Epithelial cell of proximal tubule (primary cell): ENCODE data around the gene SHISAL2A. TPM values are rescaled to one million over a fixed set of nuclear protein-coding genes. Genes with fewer than 3 reads are reported as not detected.
A peak's percentile ranks its signal among the peaks of the same experiment; 100 is the strongest.

Source experiments
- DNase-seq: peaks from one replicate; pipeline ENCODE4 v3.0.0-alpha.2; 2011; ENCODE audit warnings: low read depth
- H3K4me3 ChIP-seq: 2 replicates; pipeline ENCODE4 v1.5.1; 2011; ENCODE audit warnings: low read depth, mild to moderate bottlenecking, low read length
- total RNA-seq: library from RNA; depleted of rRNA; stranded (reverse); fragments of >200 nt; gene quantifications from 2 replicates; pipeline ENCODE4 v1.2.3, GENCODE V29; 2015
- TF ChIP-seq, protein P1 (sequence below): conservative IDR thresholded peaks from 2 replicates; pipeline ENCODE4 v1.5.1; 2012; ENCODE audit warnings: low read depth, mild to moderate bottlenecking, low read length

Gene SHISAL2A
- total RNA-seq, 1 donor from 2014 or later: 0.17 TPM

DNA sequence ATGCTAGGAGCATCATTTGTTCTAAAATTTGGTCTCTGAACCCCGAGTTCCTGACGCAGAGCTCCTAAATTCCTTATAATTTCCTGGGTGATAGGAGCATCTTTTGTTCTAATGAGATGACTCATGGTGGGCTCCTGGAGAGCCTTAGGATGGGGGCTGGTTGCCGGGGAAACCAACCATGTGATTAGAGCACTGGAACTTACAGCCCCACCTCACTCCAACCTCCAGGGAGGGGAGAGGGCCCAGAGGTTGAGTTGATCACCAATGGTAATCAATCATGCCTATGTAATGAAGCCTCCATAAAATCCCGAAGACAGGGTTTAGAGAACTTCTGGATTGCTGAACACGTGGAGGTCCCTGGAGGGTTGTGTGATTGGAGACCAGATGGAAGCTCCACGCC, 7.7 kb downstream of the SHISAL2A start:
- TF ChIP-seq, protein P1, sequence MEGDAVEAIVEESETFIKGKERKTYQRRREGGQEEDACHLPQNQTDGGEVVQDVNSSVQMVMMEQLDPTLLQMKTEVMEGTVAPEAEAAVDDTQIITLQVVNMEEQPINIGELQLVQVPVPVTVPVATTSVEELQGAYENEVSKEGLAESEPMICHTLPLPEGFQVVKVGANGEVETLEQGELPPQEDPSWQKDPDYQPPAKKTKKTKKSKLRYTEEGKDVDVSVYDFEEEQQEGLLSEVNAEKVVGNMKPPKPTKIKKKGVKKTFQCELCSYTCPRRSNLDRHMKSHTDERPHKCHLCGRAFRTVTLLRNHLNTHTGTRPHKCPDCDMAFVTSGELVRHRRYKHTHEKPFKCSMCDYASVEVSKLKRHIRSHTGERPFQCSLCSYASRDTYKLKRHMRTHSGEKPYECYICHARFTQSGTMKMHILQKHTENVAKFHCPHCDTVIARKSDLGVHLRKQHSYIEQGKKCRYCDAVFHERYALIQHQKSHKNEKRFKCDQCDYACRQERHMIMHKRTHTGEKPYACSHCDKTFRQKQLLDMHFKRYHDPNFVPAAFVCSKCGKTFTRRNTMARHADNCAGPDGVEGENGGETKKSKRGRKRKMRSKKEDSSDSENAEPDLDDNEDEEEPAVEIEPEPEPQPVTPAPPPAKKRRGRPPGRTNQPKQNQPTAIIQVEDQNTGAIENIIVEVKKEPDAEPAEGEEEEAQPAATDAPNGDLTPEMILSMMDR: no peak
- no peak for DNase-seq
- H3K4me3 ChIP-seq: no peak overlapping the region

DNA sequence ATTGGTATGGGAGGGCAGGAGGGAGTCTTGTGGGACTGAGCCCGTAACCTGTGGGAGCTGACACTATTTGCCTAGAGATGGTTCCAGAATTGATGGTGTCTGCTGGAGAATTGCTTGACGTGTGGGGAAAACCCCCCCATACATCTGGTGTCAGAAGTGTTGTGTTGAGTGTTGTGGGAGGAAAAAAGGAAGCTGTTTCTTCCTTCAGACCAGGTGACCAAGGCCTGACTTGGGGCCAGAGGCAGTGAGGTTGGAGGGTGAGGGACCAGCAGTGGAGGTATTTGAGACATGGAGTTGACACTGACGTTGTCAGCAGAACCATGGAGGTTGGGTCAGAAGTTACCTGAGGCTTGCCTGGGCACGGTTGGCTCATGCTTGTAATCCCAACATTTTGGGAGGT, 8.3 kb downstream of the SHISAL2A start:
- DNase-seq: no peak
- no peak overlapping the region for H3K4me3 ChIP-seq
- TF ChIP-seq, protein P1: no peak

DNA sequence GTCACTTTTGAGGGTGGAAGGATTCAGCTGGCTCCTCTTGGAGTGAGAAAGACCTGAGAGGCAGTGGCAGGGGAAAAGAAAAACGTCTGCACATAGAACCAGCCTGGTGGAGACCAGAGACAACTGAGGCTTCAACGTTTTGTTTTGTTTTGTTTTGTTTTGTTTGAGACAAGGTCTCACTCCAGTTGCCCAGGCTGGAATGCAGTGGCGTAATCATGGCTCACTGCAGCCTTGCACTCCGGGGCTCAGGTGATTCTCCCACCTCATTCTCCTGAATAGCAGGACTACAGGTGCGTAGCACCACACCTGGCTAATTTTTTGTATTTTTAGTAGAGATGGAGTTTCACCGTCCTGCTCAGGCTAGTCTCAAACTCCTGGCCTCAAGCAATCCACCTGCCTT, 12.3 kb downstream of the SHISAL2A start:
- TF ChIP-seq, protein P1: no peak
- no peak overlapping the region for H3K4me3 ChIP-seq
- no peak for DNase-seq

DNA sequence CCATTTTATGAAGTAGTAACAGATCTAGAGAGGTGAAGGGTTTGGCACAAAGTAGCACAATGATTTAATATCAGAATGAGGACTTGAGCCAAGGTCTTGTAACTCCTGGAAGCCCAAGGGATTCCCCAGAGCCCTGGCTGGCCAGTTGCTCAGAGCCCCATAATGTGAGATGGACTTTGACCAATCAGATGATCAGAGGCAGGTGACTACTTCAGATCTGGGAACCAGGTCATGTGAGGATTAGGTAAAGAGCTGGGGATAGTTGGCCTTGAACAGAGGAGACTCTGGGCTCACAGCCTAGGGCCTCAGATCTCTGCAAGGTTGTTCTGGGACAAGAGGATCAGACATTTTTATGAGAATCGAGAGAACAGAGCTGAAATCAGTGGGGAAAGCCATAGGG, 18.9 kb downstream of the SHISAL2A start:
- no peak overlapping the region for H3K4me3 ChIP-seq
- TF ChIP-seq, protein P1: no peak
- peak; percentile 80 for DNase-seq

DNA sequence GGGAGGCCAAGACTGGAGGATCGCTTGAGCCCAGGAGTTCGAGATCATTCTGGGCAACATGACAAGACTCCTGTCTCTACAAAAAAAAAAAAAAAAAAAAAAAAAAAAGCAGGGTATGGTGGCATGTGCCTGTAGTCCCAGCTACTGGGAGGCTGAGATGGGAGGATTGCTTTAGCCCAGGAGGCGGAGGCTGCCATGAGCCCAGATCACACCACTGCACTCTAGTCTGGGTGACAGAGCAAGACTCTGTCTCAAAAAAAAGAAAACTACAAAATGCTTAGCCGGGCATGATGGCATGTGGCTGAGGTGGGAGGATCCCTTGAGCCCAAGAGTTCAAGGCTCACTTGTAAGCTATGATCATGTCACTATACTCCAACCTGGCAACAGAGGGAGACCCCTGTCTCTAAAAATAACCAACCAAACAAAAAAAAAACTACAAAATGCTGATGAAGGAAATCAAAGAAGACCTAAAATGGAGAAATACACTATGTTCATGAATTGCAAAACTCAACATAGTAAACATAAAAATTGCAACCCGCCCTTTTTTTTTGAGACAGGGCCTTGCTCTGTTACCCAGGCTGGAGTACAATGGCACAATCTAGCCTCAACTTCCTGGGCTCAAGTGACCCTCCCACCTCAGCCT, 20.4 kb downstream of the SHISAL2A start:
- no peak overlapping the region for H3K4me3 ChIP-seq
- DNase-seq: no peak
- TF ChIP-seq, protein P1: no peak

DNA sequence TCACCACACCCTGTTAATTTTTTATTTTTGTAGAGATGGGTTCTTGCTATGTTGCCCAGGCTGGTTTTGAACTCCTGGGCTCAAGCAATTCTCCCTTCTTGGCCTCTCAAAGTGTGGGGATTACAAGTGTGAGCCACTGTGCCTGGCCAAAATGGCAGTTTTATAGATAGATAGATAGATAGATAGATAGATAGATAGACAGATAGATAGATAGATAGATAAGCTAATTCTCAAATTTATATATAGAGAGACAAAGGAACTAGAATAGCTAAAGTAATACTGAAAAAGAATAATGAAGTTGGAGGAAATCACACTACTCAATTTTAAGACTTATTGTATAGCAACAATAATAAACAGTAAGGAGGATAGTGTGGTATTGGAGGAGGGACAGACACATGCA, 21.1 kb downstream of the SHISAL2A start:
- TF ChIP-seq, protein P1: no peak
- DNase-seq: no peak
- H3K4me3 ChIP-seq: no peak overlapping the region

DNA sequence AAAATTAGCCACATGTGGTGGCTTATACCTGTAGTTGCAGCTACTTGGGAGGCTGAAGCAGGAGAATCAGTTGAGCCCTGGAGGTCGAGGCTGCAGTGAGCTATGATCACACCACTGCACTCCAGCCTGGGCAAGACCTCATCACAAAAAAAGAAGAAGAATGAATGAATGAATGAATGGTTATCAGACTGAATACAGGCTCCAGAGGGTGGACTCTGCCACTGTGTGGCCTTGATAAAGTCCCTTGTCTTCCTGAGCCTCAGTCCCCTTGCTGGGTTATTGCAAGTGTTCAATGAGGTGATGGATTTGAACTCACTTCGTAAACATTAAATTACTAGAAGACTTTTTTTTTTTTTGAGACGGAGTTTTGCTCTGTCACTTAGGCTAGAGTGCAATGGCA, 24.7 kb downstream of the SHISAL2A start:
- DNase-seq: no peak
- no peak overlapping the region for H3K4me3 ChIP-seq
- TF ChIP-seq, protein P1: no peak
